Erythroblast (primary cell): ENCODE results near the gene RNLS.

ENCODE experiments used
- GATA1 ChIP-seq: IDR thresholded peaks from 2 replicates; pipeline ENCODE4 v1.6.1; 2011; ENCODE audit warnings: low read depth, mild to moderate bottlenecking, control low read depth, low read length, moderate library complexity
- POLR2A ChIP-seq: IDR thresholded peaks from 2 replicates; pipeline ENCODE4 v1.6.1; 2011; ENCODE audit warnings: mild to moderate bottlenecking, low read length

- TF ChIP-seq POLR2A, result no peak
- no peak for TF ChIP-seq GATA1
Measured at GRCh38 chr10:88531392-88532052, 51.6 kb downstream of the RNLS start.
